HepG2 (cell line): ENCODE data around the gene COQ8B. TPM values are rescaled to one million over a fixed set of nuclear protein-coding genes. Genes with fewer than 3 reads are reported as not detected.

Source experiments
- ADNP ChIP-seq: sonication (generic); formaldehyde crosslinking; IDR thresholded peaks from 2 replicates; pipeline ENCODE4 v1.4.0; 2020; ENCODE audit warnings: missing genetic modification reagents
- ARNTL ChIP-seq: sonication (generic); formaldehyde crosslinking; IDR thresholded peaks from 2 replicates; pipeline ENCODE4 v1.4.0; 2020; ENCODE audit warnings: mild to moderate bottlenecking, missing genetic modification reagents
- BCL6 ChIP-seq: IDR thresholded peaks from 2 replicates; pipeline ENCODE4 v1.6.1; 2016; ENCODE audit warnings: missing genetic modification reagents, missing compliant biosample characterization
- BHLHE40 ChIP-seq: IDR thresholded peaks from 2 replicates; pipeline ENCODE4 v1.6.1; 2011; ENCODE audit warnings: low read length, improper control_type of control experiment
- GPN1 ChIP-seq: sonication (generic); formaldehyde crosslinking; IDR thresholded peaks from 2 replicates; pipeline ENCODE4 v1.5.1; 2020; ENCODE audit warnings: missing genetic modification reagents, borderline replicate concordance
- HNRNPUL1 ChIP-seq: fragments of 200-400 bp; formaldehyde crosslinking; IDR thresholded peaks from 2 replicates; pipeline ENCODE4 v1.6.1; 2017; ENCODE audit warnings: low read depth, mild to moderate bottlenecking, low read length, moderate library complexity
- IKZF5 ChIP-seq: IDR thresholded peaks from 2 replicates; pipeline ENCODE4 v1.6.1; 2018; ENCODE audit warnings: missing genetic modification reagents, mild to moderate bottlenecking, missing compliant biosample characterization
- KAT7 ChIP-seq: IDR thresholded peaks from 2 replicates; pipeline ENCODE4 v1.6.1; 2018; ENCODE audit warnings: borderline replicate concordance, missing compliant biosample characterization
- KDM1A ChIP-seq: IDR thresholded peaks from 2 replicates; pipeline ENCODE4 v1.6.1; 2016; ENCODE audit warnings: missing compliant biosample characterization
- MYC ChIP-seq: sonication (generic); formaldehyde crosslinking; IDR thresholded peaks from 2 replicates; pipeline ENCODE4 v1.9.0; 2021; ENCODE audit warnings: missing genetic modification reagents, borderline replicate concordance
- MZF1 ChIP-seq: sonication (generic); formaldehyde crosslinking; IDR thresholded peaks from 2 replicates; pipeline ENCODE4 v1.8.1; 2023; ENCODE audit warnings: mild to moderate bottlenecking, missing genetic modification reagents, borderline replicate concordance
- NR1H2 ChIP-seq: sonication (generic); formaldehyde crosslinking; IDR thresholded peaks from 2 replicates; pipeline ENCODE4 v1.8.1; 2022; ENCODE audit warnings: low read depth, missing genetic modification reagents, borderline replicate concordance
- RARG ChIP-seq: sonication (generic); formaldehyde crosslinking; IDR thresholded peaks from 2 replicates; pipeline ENCODE4 v1.4.0; 2020; ENCODE audit warnings: low read depth, mild to moderate bottlenecking, missing genetic modification reagents
- RXRB ChIP-seq: IDR thresholded peaks from 2 replicates; pipeline ENCODE4 v1.6.1; 2016; ENCODE audit warnings: borderline replicate concordance, missing genetic modification reagents, missing compliant biosample characterization
- SMAD1 ChIP-seq: sonication (generic); formaldehyde crosslinking; IDR thresholded peaks from 2 replicates; pipeline ENCODE4 v1.4.0; 2020; ENCODE audit warnings: missing genetic modification reagents, low read depth, mild to moderate bottlenecking, borderline replicate concordance
- SRSF1 ChIP-seq: fragments of 200-400 bp; formaldehyde crosslinking; optimal IDR thresholded peaks from 2 replicates; pipeline ENCODE3; 2017; ENCODE audit warnings: mild to moderate bottlenecking, low read depth, low read length, moderate library complexity
- STAT5B ChIP-seq: sonication (generic); formaldehyde crosslinking; IDR thresholded peaks from 2 replicates; pipeline ENCODE4 v1.4.0; 2020; ENCODE audit warnings: missing genetic modification reagents
- SUZ12 ChIP-seq: fragments of 150-350 bp; IDR thresholded peaks from 2 replicates; pipeline ENCODE4 v1.6.1; 2014; ENCODE audit warnings: low read depth, low read length
- THAP11 ChIP-seq: IDR thresholded peaks from 2 replicates; pipeline ENCODE4 v1.6.1; 2016; ENCODE audit warnings: missing biosample characterization, missing genetic modification reagents
- U2AF1 ChIP-seq: fragments of 200-400 bp; formaldehyde crosslinking; optimal IDR thresholded peaks from 2 replicates; pipeline ENCODE3; 2017; ENCODE audit warnings: mild to moderate bottlenecking, low read depth, low read length
- ZC3H13 ChIP-seq: sonication (generic); formaldehyde crosslinking; IDR thresholded peaks from 2 replicates; pipeline ENCODE4 v1.8.1; 2023; ENCODE audit warnings: mild to moderate bottlenecking, missing genetic modification reagents, moderate library complexity
- ZNF274 ChIP-seq: sonication (generic); formaldehyde crosslinking; IDR thresholded peaks from 2 replicates; pipeline ENCODE4 v1.5.1; 2020; ENCODE audit warnings: mild to moderate bottlenecking, missing genetic modification reagents
- ZNF552 ChIP-seq: sonication (generic); formaldehyde crosslinking; IDR thresholded peaks from 2 replicates; pipeline ENCODE4 v1.9.0; 2022; ENCODE audit warnings: missing genetic modification reagents, mild to moderate bottlenecking, borderline replicate concordance
- ZNF577 ChIP-seq: sonication (generic); formaldehyde crosslinking; IDR thresholded peaks from 2 replicates; pipeline ENCODE4 v1.4.0; 2020; ENCODE audit warnings: mild to moderate bottlenecking, low read depth, missing genetic modification reagents, borderline replicate concordance
- ZSCAN22 ChIP-seq: sonication (generic); formaldehyde crosslinking; IDR thresholded peaks from 2 replicates; pipeline ENCODE4 v1.4.0; 2020; ENCODE audit warnings: mild to moderate bottlenecking, missing genetic modification reagents
- polyA plus RNA-seq, 8 experiments: library from polyadenylated mRNA; depleted of rRNA in 3 of 8; stranded (reverse) in 7 of 8; unstranded in 1 of 8; fragments of >200 nt; fragmentation: Illumina TruSeq in 4 of 8; extraction: Trizol in 4 of 8; gene quantifications; 2 replicates each; pipeline versions ENCODE4 v1.2.1 to v1.2.3, GENCODE V29; 2011 to 2016; ENCODE audit warnings: low read depth in 4 of 8, missing spikeins in 1 of 8, mixed read lengths in 1 of 8; ENCODE audit not compliant: insufficient read depth in 1 of 8
- total RNA-seq, 5 experiments: library from RNA; depleted of rRNA; stranded (reverse); fragments of >200 nt; fragmentation: Illumina TruSeq; extraction: Trizol; gene quantifications; 2 replicates each; pipeline ENCODE4 v1.2.3, GENCODE V29; 2016; ENCODE audit warnings: low read depth in 1 of 5
- TF ChIP-seq, protein P1 (sequence below): sonication (generic); formaldehyde crosslinking; IDR thresholded peaks from 2 replicates; pipeline ENCODE4 v1.4.0; 2020; ENCODE audit warnings: missing genetic modification reagents
- TF ChIP-seq, protein P2 (sequence below): sonication (generic); formaldehyde crosslinking; IDR thresholded peaks from 2 replicates; pipeline ENCODE4 v1.4.0; 2020; ENCODE audit warnings: missing genetic modification reagents, borderline replicate concordance

COQ8B gene
- total and polyA plus RNA-seq, 2 of the 13 experiments (the other 11 are each of a cell fraction or from before 2014, with no cell fraction given) = 12.3 to 17.2 TPM

DNA sequence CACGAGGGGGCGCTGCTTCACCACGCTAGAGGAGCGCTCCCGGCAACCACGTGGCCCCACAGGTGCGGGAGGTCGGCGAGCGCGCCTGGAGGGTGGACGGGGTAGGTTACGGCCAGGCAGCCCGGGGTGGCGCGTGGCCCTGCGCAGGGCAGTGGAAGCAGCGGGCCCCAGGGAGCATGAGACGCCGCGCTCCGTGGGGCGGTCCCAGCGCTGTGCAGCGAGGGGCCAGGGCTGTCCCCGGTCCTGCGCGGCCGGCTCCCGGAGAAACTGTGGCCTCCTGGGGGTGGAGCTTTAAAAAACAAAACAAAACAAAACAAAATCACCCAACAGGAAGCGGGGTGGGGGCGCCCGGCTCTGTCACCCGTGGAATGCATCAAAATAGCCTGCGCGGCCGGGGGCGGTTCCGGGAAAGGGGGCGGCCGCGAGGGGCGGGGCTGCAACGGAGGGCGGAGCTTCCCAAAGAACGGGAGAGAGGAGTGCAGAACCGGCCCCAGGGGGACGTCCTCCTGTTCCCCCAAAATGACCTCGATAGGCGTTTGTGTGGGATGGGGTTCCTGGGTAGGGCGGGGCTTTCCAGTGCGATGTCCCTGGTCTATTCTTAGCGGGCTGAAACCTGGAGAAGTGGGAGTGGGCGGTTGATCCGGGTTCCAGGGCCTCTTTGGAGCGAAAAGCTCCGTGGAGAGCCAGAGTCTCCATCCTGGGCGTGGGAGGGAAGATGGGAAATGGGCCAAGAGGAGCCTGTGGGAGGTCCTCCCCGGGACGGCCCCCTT is 53.6 kb downstream of the COQ8B start (continued):
- TF ChIP-seq ZNF552 (CRISPR knock-in tag) (peak; percentile 40; the same call in 1 of the 2 replicates), HNRNPUL1 (no peak), ZSCAN22 (no peak), SRSF1 (no peak), ZNF577 (CRISPR knock-in tag) (no peak), BCL6 (CRISPR knock-in tag) (0 out of 2 replicates have a peak, but pooled peaks have one; percentile 28), ZNF274 (CRISPR knock-in tag) (peak; percentile 78; the same call in 1 of the 2 replicates), MZF1 (no peak), RARG (no peak), IKZF5 (CRISPR knock-in tag) (no peak; the same call in 1 of the 2 replicates), U2AF1 (no peak), NR1H2 (CRISPR knock-in tag) (0 out of 2 replicates have a peak, but pooled peaks have one; percentile 38), GPN1 (CRISPR knock-in tag) (no peak), STAT5B (CRISPR knock-in tag) (no peak), SMAD1 (peak; percentile 28; the same call in 1 of the 2 replicates), KAT7 (no peak), ADNP (no peak), SUZ12 (no peak), ZC3H13 (CRISPR knock-in tag) (peak; percentile 44; the same call in 1 of the 2 replicates), THAP11 (CRISPR knock-in tag) (peak; percentile 66), BHLHE40 (no peak), ARNTL (peak; percentile 99), KDM1A (CRISPR knock-in tag) (no peak), MYC (peak; percentile 100), RXRB (CRISPR knock-in tag) (peak; percentile 22; the same call in 1 of the 2 replicates)
- TF ChIP-seq, protein P1, sequence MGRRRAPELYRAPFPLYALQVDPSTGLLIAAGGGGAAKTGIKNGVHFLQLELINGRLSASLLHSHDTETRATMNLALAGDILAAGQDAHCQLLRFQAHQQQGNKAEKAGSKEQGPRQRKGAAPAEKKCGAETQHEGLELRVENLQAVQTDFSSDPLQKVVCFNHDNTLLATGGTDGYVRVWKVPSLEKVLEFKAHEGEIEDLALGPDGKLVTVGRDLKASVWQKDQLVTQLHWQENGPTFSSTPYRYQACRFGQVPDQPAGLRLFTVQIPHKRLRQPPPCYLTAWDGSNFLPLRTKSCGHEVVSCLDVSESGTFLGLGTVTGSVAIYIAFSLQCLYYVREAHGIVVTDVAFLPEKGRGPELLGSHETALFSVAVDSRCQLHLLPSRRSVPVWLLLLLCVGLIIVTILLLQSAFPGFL (CRISPR knock-in tag) = peak; percentile 89; the same call in 1 of the 2 replicates
- TF ChIP-seq, protein P2, sequence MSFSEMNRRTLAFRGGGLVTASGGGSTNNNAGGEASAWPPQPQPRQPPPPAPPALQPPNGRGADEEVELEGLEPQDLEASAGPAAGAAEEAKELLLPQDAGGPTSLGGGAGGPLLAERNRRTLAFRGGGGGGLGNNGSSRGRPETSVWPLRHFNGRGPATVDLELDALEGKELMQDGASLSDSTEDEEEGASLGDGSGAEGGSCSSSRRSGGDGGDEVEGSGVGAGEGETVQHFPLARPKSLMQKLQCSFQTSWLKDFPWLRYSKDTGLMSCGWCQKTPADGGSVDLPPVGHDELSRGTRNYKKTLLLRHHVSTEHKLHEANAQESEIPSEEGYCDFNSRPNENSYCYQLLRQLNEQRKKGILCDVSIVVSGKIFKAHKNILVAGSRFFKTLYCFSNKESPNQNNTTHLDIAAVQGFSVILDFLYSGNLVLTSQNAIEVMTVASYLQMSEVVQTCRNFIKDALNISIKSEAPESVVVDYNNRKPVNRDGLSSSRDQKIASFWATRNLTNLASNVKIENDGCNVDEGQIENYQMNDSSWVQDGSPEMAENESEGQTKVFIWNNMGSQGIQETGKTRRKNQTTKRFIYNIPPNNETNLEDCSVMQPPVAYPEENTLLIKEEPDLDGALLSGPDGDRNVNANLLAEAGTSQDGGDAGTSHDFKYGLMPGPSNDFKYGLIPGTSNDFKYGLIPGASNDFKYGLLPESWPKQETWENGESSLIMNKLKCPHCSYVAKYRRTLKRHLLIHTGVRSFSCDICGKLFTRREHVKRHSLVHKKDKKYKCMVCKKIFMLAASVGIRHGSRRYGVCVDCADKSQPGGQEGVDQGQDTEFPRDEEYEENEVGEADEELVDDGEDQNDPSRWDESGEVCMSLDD (CRISPR knock-in tag) = no peak
